GM23338 (cell line): Measurements from ENCODE around the gene LRP1B. TPM values are rescaled to one million over a fixed set of nuclear protein-coding genes. Genes with fewer than 3 reads are reported as not detected.

Experiments used
- ATAC-seq: fragments of 200-7000 bp; cut with Tn5 transposase; 3 replicates; pipeline ENCODE4 v1.9.1; 2020
- DNase-seq: peaks from one replicate; pipeline ENCODE4 v3.0.0-alpha.2; 2015; ENCODE audit warnings: low spot score
- H2AFZ ChIP-seq: fragments of 200-600 bp; sonication (generic); 2 replicates; pipeline ENCODE4 v1.8.0; 2016; ENCODE audit warnings: antibody characterized with exemption, mild to moderate bottlenecking, moderate library complexity
- H3F3A ChIP-seq: fragments of 200-600 bp; sonication (generic); replicated peaks from 2 replicates; pipeline ENCODE4 v1.8.0; 2017; ENCODE audit warnings: antibody characterized with exemption, mixed run types, low read depth
- H3K27ac ChIP-seq: fragments of 200-600 bp; sonication (generic); 2 replicates; pipeline ENCODE4 v1.6.1; 2016; ENCODE audit warnings: low read depth
- H3K27me3 ChIP-seq: fragments of 200-600 bp; sonication (generic); 2 replicates; pipeline ENCODE4 v1.8.0; 2016; ENCODE audit warnings: mild to moderate bottlenecking, mixed run types, moderate library complexity; ENCODE audit not compliant: insufficient read depth
- H3K36me3 ChIP-seq: fragments of 200-600 bp; sonication (generic); 2 replicates; pipeline ENCODE4 v1.8.0; 2016; ENCODE audit warnings: mild to moderate bottlenecking; ENCODE audit not compliant: insufficient read depth
- H3K4me1 ChIP-seq: fragments of 200-600 bp; sonication (generic); 2 replicates; pipeline ENCODE4 v1.8.0; 2016; ENCODE audit warnings: mild to moderate bottlenecking, moderate library complexity; ENCODE audit not compliant: insufficient read depth
- H3K4me2 ChIP-seq: fragments of 200-600 bp; sonication (generic); 2 replicates; pipeline ENCODE4 v1.7.1; 2017; ENCODE audit warnings: mixed run types
- H3K4me3 ChIP-seq: fragments of 200-600 bp; sonication (generic); 2 replicates; pipeline ENCODE4 v1.6.1; 2016; ENCODE audit warnings: mixed run types
- H3K79me2 ChIP-seq: fragments of 200-600 bp; sonication (generic); replicated peaks from 2 replicates; pipeline ENCODE4 v1.8.0; 2017; ENCODE audit warnings: mild to moderate bottlenecking; ENCODE audit not compliant: insufficient read depth
- H3K9me2 ChIP-seq: fragments of 200-600 bp; sonication (generic); 2 replicates; pipeline ENCODE4 v1.8.0; 2017; ENCODE audit not compliant: insufficient read depth
- H4K20me1 ChIP-seq: fragments of 200-600 bp; sonication (generic); replicated peaks from 2 replicates; pipeline ENCODE4 v1.8.0; 2017; ENCODE audit warnings: mild to moderate bottlenecking; ENCODE audit not compliant: insufficient read depth
- H3K27ac Mint-ChIP-seq: 2 replicates; pipeline ENCODE4 v1.8.0; 2020; ENCODE audit warnings: inconsistent platforms, mild to moderate bottlenecking, moderate library complexity, mixed read lengths
- H3K27me3 Mint-ChIP-seq: 3 replicates; pipeline ENCODE4 v1.8.0; 2022; ENCODE audit warnings: low read depth, mild to moderate bottlenecking, moderate library complexity, mixed read lengths, inconsistent platforms; ENCODE audit not compliant: insufficient read depth, poor library complexity
- H3K36me3 Mint-ChIP-seq: 3 replicates; pipeline ENCODE4 v1.8.0; 2021; ENCODE audit warnings: low read depth, mild to moderate bottlenecking, inconsistent platforms, moderate library complexity, mixed read lengths
- H3K4me1 Mint-ChIP-seq: 3 replicates; pipeline ENCODE4 v1.8.0; 2020; ENCODE audit warnings: mild to moderate bottlenecking, inconsistent platforms, mixed read lengths
- H3K4me3 Mint-ChIP-seq: 3 replicates; pipeline ENCODE4 v1.8.0; 2021; ENCODE audit warnings: moderate library complexity, mild to moderate bottlenecking, inconsistent platforms, mixed read lengths
- H3K9me3 Mint-ChIP-seq: 3 replicates; pipeline ENCODE4 v1.8.0; 2020; ENCODE audit warnings: moderate library complexity, mild to moderate bottlenecking, inconsistent platforms, mixed read lengths
- CREB1 ChIP-seq: fragments of 250-450 bp; sonication (Bioruptor Pico); IDR thresholded peaks from 2 replicates; pipeline ENCODE4 v1.5.0; 2020; ENCODE audit warnings: low read depth, mild to moderate bottlenecking, moderate library complexity
- CTCF ChIP-seq, 2 experiments: fragments of 200-600 bp in 1 of 2; sonication (generic) in 1 of 2; conservative IDR thresholded peaks; 2 replicates each; pipeline versions ENCODE4 v1.5.1 to v1.6.1; 2016 to 2017; ENCODE audit warnings: antibody characterized with exemption in 2 of 2, low read depth in 2 of 2, mild to moderate bottlenecking in 2 of 2, moderate library complexity in 1 of 2
- ETS1 ChIP-seq: IDR thresholded peaks from 2 replicates; pipeline ENCODE4 v1.6.1; 2016; ENCODE audit warnings: antibody characterized with exemption
- JUNB ChIP-seq: IDR thresholded peaks from one replicate; pipeline ENCODE4 v1.6.1; 2016; ENCODE audit warnings: antibody characterized with exemption; ENCODE audit not compliant: unreplicated experiment
- REST ChIP-seq: IDR thresholded peaks from one replicate; pipeline ENCODE4 v1.6.1; 2018; ENCODE audit warnings: antibody characterized with exemption; ENCODE audit not compliant: unreplicated experiment
- ZNF462 ChIP-seq: fragments of 250-450 bp; sonication (Bioruptor Pico); IDR thresholded peaks from 2 replicates; pipeline ENCODE4 v1.5.0; 2020; ENCODE audit warnings: mild to moderate bottlenecking, moderate library complexity
- polyA plus RNA-seq: library from polyadenylated mRNA; unstranded; fragments of >200 nt; fragmentation: Nextera tagmentation; extraction: Ambion mirVana; gene quantifications from 2 replicates; pipeline ENCODE4 v1.2.1, GENCODE V29; 2016
- total RNA-seq: library from RNA; depleted of rRNA; stranded (reverse); fragments of >200 nt; shearing (Covaris generic); gene quantifications from 2 replicates; pipeline ENCODE4 v1.2.3, GENCODE V29; 2014

LRP1B gene
- total and polyA plus RNA-seq, 2 experiments from 2014 or later = 0.15 to 0.97 TPM

GRCh38 chr2:141911485-141912066, 219.2 kb downstream of the LRP1B start:
- TF ChIP-seq ZNF462 (CRISPR knock-in tag) (peak; percentile 43; the same call in 1 of the 2 replicates), JUNB (no peak), CTCF (conservative IDR thresholded peaks at IDR 0.05; ENCODE audit: low read depth in 2 of 2) (peak; percentile 41 to 69), CREB1 (peak; percentile 17; the same call in 1 of the 2 replicates), ETS1 (no peak), REST (no peak)
- DNase-seq (peak; percentile 89), ATAC-seq (peak; percentile 93)
- no peaks in the 10 kb centered on the region for H3K9me2 ChIP-seq
- no peaks in the 10 kb centered on the region for H3K27me3 ChIP-seq
- H3K4me1 ChIP-seq = peaks cover 3% of the 10 kb centered on the region; the same call in 1 of the 2 replicates
- H3K36me3 ChIP-seq = no peaks in the 10 kb centered on the region; the same call in 1 of the 2 replicates
- no peak overlapping the region for H2AFZ ChIP-seq
- no peak overlapping the region for H3K4me2 ChIP-seq
- Mint-ChIP-seq H3K9me3 (peaks cover 21% of the 10 kb centered on the region), H3K36me3 (peaks cover 16% of the 10 kb centered on the region; the same call in 2 of the 3 replicates), H3K4me1 (peaks cover 5% of the 10 kb centered on the region; the same call in 2 of the 3 replicates), H3K27ac (no peak overlapping the region), H3K27me3 (peaks cover 2% of the 10 kb centered on the region), H3K4me3 (no peak overlapping the region)
- no peak overlapping the region for H3K27ac ChIP-seq
- H3F3A ChIP-seq = no peaks in the 10 kb centered on the region
- H3K79me2 ChIP-seq = no peaks in the 10 kb centered on the region
- H4K20me1 ChIP-seq = no peaks in the 10 kb centered on the region
- no peak overlapping the region for H3K4me3 ChIP-seq
